GM12801 (cell line): ENCODE results near the gene ARID1B.

Source experiments
- TF ChIP-seq, protein P1 (sequence below): IDR thresholded peaks from one replicate; pipeline ENCODE4 v1.5.1; 2011; ENCODE audit warnings: control low read depth; ENCODE audit not compliant: insufficient read length; ENCODE audit errors: extremely low read depth

Gene ARID1B

DNA sequence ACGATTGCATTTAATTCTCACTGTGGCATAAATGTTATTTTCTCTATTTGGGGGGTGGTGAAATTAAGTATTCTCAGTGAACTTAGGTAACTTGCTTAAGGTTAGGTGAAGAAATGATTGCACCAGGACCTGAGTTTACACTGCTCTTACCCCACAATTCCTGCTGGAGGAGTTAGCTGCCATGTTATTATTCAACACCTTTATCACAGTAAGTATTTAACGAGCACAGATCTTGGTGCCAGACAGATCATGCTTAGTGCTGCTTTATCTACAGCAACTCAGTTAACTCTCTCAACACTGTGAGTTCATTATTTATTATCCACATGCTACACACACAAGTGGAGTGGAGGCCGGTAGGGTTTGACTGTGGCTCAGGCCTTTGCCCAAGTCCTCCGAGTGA lies 296.4 kb downstream of the ARID1B start:
- TF ChIP-seq, protein P1, sequence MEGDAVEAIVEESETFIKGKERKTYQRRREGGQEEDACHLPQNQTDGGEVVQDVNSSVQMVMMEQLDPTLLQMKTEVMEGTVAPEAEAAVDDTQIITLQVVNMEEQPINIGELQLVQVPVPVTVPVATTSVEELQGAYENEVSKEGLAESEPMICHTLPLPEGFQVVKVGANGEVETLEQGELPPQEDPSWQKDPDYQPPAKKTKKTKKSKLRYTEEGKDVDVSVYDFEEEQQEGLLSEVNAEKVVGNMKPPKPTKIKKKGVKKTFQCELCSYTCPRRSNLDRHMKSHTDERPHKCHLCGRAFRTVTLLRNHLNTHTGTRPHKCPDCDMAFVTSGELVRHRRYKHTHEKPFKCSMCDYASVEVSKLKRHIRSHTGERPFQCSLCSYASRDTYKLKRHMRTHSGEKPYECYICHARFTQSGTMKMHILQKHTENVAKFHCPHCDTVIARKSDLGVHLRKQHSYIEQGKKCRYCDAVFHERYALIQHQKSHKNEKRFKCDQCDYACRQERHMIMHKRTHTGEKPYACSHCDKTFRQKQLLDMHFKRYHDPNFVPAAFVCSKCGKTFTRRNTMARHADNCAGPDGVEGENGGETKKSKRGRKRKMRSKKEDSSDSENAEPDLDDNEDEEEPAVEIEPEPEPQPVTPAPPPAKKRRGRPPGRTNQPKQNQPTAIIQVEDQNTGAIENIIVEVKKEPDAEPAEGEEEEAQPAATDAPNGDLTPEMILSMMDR = no peak

DNA sequence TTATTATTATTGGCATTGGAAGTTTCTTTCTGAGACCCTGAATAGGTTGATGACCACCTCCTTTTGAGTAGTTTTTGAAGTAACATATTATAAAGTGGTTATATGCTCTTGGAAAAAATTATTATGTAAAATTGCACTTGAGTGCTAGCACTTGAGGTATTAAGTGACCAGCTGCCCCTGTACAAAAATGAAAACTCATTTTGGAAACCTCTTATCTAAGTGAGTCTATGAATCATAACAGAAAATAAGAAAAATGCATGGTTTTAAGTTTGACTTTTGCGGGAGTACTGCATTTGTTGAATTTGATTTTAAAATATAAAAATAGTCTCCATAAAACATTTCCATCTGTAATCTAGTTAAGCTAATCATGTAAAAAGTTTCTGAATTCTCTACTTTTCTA lies 297.8 kb downstream of the ARID1B start:
- TF ChIP-seq, protein P1 = no peak

DNA sequence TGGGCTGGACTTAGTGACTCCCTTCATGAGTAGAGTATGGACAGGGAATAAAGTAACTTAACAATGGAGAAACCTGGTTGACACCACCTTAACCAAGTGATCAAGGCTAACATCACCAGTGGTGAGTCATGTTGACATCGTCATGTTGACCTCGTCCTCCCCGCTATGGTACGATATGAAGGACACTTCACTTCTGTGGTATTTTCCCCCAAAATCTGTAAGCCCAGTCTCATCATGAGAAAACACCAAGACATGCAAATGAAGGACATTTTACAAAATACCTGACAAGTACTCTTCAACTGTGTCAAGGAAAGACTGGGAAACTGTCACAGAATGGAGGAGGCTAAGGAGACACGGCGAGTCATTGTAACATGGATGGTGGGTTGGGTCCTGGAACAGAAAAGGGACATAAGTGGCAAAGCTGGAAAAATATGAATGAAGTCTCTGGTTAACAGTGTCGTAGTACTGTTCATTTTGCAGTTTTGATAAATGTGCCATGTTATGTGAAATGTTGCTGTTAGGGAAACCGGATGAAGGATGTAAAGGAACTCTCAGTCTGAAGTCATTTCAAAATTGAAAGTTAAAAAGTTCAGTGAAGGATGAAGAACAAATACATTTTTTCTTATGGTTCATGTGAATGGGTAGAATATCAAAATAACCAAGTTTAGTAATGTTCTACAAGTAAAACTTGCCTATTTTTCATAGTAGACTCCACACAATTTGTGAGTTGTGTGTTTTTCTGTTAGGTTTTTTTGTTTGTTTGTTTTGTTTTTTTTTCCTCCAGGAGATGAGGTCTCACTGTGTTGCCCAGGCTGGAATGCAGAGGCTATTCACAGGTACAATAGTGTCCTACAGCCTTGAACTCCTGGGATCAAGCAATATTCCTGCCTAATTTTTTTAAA lies 298.6 kb downstream of the ARID1B start:
- TF ChIP-seq, protein P1 = no peak

DNA sequence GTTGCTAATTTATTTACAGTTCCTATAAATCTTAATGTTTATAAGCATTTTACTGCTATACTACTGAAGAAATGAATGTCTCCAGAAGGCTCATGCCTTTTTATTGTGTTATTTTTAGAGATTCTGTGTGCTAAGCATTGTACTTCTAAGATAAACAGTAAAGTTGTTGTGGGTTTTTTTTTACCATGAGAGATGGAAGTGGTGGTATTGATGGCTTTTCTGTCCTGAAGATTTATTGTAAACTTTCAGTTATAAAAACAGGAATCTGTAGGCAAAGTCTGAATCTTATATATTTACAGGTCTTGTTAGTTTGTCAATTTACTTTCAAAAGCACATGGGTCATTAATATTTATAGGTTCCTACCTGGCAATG lies 299.3 kb downstream of the ARID1B start:
- TF ChIP-seq, protein P1 = no peak

DNA sequence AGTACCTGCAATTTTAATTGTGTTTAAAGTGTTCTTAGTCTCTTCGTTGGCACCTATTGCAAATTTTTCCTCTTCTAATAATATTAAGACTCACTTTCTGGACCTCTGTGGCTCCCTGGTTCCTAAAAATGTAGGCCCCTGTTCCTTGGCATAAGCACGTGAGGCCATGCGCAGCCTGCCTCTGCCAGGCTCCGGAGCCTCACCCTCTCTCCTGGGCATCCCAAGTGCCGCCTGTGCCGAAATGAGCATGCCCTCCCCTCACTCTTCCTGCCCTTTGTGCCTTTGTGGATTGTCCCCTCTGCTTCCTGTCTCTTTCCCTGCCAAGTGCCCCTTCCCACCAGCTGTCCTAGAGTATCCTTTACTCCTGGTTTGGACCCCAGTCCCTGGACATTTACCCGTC lies 300.1 kb downstream of the ARID1B start:
- TF ChIP-seq, protein P1 = no peak

DNA sequence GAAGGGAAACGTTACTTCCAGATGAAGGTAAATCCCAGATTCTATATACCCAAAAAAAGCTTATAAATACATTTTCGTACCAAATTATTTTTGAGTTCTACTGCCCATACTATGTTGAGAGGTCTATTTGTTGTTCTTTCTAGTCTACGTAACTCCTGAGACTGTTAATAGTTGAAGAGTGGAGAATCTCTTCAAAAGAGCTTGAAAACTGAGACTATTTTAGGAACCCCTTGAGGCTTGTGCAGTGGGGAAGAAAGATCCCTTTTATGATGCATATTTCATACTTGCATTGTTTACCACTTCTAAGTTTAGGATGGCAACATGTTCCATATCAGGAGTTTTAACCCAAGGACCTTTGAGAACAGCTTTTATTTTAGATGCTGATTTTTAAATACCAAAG lies 301.1 kb downstream of the ARID1B start:
- TF ChIP-seq, protein P1 = no peak

DNA sequence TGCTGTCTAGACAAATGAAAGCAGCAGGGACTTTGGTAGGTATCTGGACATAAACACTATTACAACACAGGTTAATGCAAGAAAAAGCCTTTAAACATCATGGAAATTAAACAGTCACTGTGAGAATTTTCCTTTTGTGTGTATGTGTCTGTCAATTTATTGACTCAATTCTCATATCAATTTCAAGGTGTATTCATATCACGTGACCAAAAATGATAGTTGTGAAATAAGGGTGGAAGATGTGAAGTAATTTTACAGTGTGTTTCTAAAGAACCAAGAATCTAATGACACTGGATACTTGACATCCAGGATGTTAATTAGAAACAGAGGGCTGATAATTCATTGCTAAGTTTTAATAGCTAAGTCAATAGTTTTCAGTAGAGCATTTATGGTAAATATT lies 302.1 kb downstream of the ARID1B start:
- TF ChIP-seq, protein P1 = no peak
